ENCODE results near the gene ADAMTS1.

The ADAMTS1 gene

DNA sequence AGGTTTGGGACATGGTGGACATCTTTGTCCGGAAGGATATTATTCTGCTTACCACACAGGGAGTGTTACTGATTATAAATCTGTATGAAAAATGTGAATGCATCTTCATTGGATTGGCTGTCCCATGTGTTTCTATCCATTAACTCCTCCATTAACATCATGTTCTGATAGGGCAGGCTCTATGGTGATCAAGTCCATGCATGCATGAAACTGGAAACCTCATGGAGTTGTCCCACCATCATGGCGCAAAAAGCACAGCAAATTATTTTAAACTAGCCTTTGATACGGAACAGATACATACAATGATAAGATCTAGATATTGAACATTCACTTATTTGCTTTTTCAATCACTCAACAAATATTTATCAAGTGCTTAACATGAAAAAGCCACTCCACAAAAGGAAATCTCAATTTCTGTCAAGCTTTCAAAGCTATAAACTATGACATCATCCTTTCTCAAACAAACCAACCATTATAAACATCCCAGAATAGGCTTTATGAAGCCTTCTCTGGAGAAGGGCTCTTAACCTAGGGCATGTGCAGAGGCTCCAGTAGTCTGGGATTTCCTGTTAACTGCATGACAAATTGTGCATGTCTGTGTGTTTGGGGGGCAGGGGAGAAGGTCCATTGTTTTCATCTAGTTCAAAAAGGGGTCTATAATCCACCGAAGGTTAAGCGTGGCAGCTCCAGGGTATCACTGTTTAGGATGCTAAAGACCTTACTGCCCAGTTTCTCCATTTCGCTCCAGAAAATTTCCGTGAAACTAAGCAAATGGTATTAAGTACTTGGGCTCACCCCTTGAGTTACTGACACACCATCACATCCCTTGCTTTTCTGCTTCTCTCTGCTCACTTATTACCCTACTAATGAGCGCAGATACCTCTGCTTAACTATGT lies 46.1 kb downstream of the ADAMTS1 start:
- Histone ChIP-seq H3K4me3 (ENCODE audit: low read depth, low read length) (no peak overlapping the region), H3K36me3 (ENCODE audit: control insufficient read depth, insufficient read depth, low read length) (no peaks in the 10 kb centered on the region), H3K27me3 (ENCODE audit: control insufficient read depth, insufficient read depth, low read length) (no peaks in the 10 kb centered on the region), H3K9ac (ENCODE audit: low read depth, low read length) (no peak overlapping the region), H3K27ac (ENCODE audit: low read depth, low read length) (no peak overlapping the region), H3K9me3 (ENCODE audit: control insufficient read depth, insufficient read depth, low read length) (no peaks in the 10 kb centered on the region), H3K4me1 (ENCODE audit: control insufficient read depth, insufficient read depth, low read length) (peaks cover 12% of the 10 kb centered on the region; the same call in 1 of the 2 replicates)

DNA sequence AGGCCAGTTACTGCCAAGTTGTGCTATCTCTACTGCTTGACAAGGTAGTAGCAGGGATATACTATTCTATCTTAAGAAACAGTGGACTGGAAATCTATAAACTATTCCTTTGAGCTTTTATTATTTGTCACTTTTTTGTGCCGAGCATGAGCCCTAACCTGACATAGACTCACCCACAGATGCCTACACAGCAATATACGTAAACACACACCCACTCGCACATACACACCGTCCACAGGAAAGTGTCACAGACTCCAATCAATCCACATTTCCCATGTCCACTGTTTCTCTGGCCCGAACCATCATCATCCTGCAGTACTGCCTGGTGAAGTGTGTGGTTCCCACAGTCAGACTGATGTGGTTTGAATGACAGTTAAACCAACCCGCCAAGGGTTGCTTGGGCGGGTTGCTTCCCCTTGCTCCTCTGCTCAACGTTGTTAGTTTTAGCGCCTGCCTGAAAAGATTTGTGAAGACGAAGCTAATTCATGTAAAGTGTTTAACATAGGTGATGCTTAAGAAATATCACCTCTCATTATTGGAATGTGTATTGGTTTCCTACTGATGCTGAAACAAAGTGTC lies 47.2 kb downstream of the ADAMTS1 start:
- no peaks in the 10 kb centered on the region for H3K36me3 ChIP-seq (ENCODE audit: control insufficient read depth, insufficient read depth, low read length)
- no peak overlapping the region for H3K4me3 ChIP-seq (ENCODE audit: low read depth, low read length)
- no peak overlapping the region for H3K27ac ChIP-seq (ENCODE audit: low read depth, low read length)
- no peak overlapping the region for H3K9ac ChIP-seq (ENCODE audit: low read depth, low read length)
- no peaks in the 10 kb centered on the region for H3K9me3 ChIP-seq (ENCODE audit: control insufficient read depth, insufficient read depth, low read length)
- H3K27me3 ChIP-seq (ENCODE audit: control insufficient read depth, insufficient read depth, low read length), result no peaks in the 10 kb centered on the region
- peaks cover 12% of the 10 kb centered on the region; the same call in 1 of the 2 replicates for H3K4me1 ChIP-seq (ENCODE audit: control insufficient read depth, insufficient read depth, low read length)

DNA sequence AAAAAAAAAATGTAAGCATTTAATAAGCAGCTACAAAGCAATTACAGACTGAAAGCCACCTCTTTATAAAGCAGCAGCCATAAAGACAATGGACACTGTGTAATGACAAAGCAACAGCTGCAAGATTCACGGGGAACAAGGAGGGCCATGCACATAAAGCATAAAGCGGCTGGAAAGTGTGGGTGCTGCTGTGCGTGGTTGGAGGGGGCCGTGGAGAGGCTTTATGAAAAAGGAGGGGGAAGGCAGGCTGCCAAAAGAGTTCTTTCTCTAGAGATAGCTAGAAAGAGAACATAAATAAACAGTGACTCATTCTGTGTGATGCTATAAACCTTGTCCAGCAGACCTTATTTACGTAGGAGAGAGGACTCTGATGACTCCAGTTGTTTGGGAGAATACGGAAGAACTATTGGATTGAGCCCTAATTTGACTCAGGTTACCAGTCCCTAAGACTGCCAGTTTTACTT lies 49.3 kb downstream of the ADAMTS1 start:
- H3K27ac ChIP-seq (ENCODE audit: low read depth, low read length), result no peak overlapping the region
- H3K9me3 ChIP-seq (ENCODE audit: control insufficient read depth, insufficient read depth, low read length), result no peaks in the 10 kb centered on the region
- H3K9ac ChIP-seq (ENCODE audit: low read depth, low read length), result no peak overlapping the region
- 0 out of 2 replicates have a peak, but pooled peaks cover under 1% of the 10 kb centered on the region for H3K4me1 ChIP-seq (ENCODE audit: control insufficient read depth, insufficient read depth, low read length)
- H3K27me3 ChIP-seq (ENCODE audit: control insufficient read depth, insufficient read depth, low read length), result no peaks in the 10 kb centered on the region
- H3K36me3 ChIP-seq (ENCODE audit: control insufficient read depth, insufficient read depth, low read length), result no peaks in the 10 kb centered on the region
- H3K4me3 ChIP-seq (ENCODE audit: low read depth, low read length), result no peak overlapping the region

DNA sequence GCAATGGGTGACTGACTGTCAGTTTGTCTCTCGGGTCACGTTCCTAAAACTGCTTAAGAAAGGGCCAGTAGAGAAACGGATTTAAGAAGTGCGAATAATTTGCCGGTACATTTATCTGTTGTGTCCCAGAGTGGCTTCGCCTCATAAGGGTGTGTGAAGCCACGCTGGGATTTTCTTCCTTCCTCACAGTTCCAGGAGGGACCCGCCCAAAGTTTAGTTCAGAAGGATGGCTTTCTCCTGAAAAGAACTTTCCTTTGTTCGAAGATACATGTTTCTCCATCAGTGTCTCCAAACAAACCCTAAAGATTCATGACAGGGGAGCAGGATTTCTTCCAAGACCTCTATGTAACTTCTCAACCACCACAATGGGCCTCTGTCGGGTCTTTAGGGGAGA lies 49.8 kb downstream of the ADAMTS1 start:
- Histone ChIP-seq H3K4me3 (ENCODE audit: low read depth, low read length) (no peak overlapping the region), H3K36me3 (ENCODE audit: control insufficient read depth, insufficient read depth, low read length) (no peaks in the 10 kb centered on the region), H3K27me3 (ENCODE audit: control insufficient read depth, insufficient read depth, low read length) (no peaks in the 10 kb centered on the region), H3K27ac (ENCODE audit: low read depth, low read length) (no peak overlapping the region), H3K9me3 (ENCODE audit: control insufficient read depth, insufficient read depth, low read length) (no peaks in the 10 kb centered on the region), H3K4me1 (ENCODE audit: control insufficient read depth, insufficient read depth, low read length) (no peaks in the 10 kb centered on the region), H3K9ac (ENCODE audit: low read depth, low read length) (no peak overlapping the region)

DNA sequence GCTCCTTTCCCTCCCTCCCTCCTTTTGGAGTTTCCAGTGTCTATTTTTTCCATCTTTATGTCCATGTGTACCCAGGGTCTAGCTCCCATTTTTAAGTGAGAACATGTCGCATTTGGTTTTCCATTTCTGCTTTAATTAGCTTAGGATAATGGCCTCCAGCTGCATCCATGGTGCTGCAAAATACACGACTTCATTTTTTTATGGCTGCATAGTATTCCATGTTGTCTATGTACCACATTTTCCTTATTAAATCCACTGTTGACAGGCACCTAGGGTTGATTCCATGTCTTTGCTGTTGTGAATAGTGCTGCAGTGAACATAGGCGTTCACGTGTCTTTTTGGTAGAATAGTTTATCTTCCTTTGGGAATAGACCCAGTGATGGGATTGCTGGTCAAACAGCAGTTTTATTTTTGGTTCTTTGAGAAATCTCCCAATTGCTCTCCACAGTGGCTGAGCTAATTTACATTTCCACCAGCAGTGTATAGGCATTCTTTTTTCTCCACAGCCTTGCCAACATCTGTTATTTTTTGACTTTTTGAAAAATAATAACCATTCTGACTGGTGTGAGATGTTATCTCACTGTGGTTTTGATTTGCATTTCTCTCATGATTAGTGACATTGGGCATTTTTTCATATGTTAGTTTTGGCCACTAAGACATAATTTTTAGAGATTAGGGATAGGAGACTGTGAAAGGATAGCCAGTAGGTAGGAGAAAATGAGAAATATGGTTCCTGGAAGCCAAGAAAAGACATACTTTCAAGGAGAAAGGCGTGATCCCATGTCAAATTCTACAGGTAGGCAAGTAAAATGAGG lies 50.4 kb downstream of the ADAMTS1 start:
- Histone ChIP-seq H3K27ac (ENCODE audit: low read depth, low read length) (no peak overlapping the region), H3K36me3 (ENCODE audit: control insufficient read depth, insufficient read depth, low read length) (no peaks in the 10 kb centered on the region), H3K4me3 (ENCODE audit: low read depth, low read length) (no peak overlapping the region), H3K9ac (ENCODE audit: low read depth, low read length) (no peak overlapping the region), H3K9me3 (ENCODE audit: control insufficient read depth, insufficient read depth, low read length) (no peaks in the 10 kb centered on the region), H3K4me1 (ENCODE audit: control insufficient read depth, insufficient read depth, low read length) (no peaks in the 10 kb centered on the region), H3K27me3 (ENCODE audit: control insufficient read depth, insufficient read depth, low read length) (no peaks in the 10 kb centered on the region)

DNA sequence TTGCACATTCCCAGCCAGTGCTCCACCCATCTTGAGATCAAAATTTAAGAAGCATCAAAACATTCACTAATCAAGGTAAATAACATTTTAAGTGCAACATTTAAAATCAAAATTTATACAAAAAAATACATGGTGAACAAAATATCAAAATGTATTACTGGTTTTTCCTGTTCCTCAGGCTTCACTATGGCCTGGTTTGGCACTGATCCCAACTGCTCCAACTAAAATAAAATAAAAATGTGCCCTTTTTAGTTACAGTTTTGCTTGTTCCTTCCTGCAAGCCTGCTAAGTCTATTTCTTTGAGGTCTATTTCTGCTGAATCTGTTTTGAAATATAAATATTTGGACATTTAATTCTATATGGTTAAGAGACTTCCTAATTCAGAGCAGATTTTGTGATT lies 54.9 kb downstream of the ADAMTS1 start:
- no peaks in the 10 kb centered on the region for H3K27me3 ChIP-seq (ENCODE audit: control insufficient read depth, insufficient read depth, low read length)
- H3K27ac ChIP-seq (ENCODE audit: low read depth, low read length), result no peak overlapping the region
- H3K9me3 ChIP-seq (ENCODE audit: control insufficient read depth, insufficient read depth, low read length), result no peaks in the 10 kb centered on the region
- no peak overlapping the region for H3K9ac ChIP-seq (ENCODE audit: low read depth, low read length)
- H3K4me1 ChIP-seq (ENCODE audit: control insufficient read depth, insufficient read depth, low read length), result no peaks in the 10 kb centered on the region
- no peaks in the 10 kb centered on the region for H3K36me3 ChIP-seq (ENCODE audit: control insufficient read depth, insufficient read depth, low read length)
- H3K4me3 ChIP-seq (ENCODE audit: low read depth, low read length), result no peak overlapping the region

DNA sequence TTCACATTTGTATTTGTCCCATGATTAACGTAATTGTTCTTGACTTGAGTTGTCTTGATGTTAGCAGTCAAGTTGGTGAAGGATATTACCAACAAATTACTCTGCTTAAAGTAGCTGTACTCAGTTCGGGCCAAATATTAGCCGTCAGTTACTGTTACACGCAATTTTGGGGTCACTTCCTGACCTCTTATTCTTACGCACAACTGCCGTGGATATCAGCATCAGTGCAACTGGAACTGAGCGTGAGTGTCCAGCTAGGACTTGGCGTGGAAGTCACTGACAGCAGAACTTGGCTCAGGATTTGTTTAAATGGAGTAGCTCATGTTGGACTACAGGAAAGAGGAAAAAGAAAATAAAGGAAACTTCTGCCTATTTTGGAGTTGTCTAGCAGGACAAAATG lies 56.4 kb downstream of the ADAMTS1 start:
- H3K27ac ChIP-seq (ENCODE audit: low read depth, low read length), result no peak overlapping the region
- no peaks in the 10 kb centered on the region for H3K27me3 ChIP-seq (ENCODE audit: control insufficient read depth, insufficient read depth, low read length)
- H3K4me1 ChIP-seq (ENCODE audit: control insufficient read depth, insufficient read depth, low read length), result no peaks in the 10 kb centered on the region
- H3K9me3 ChIP-seq (ENCODE audit: control insufficient read depth, insufficient read depth, low read length), result no peaks in the 10 kb centered on the region
- no peak overlapping the region for H3K4me3 ChIP-seq (ENCODE audit: low read depth, low read length)
- no peak overlapping the region for H3K9ac ChIP-seq (ENCODE audit: low read depth, low read length)
- H3K36me3 ChIP-seq (ENCODE audit: control insufficient read depth, insufficient read depth, low read length), result no peaks in the 10 kb centered on the region

Measured in HUES48 (cell line).